GM12878 (cell line): ENCODE data around the gene B3GAT1. TPM values are rescaled to one million over a fixed set of nuclear protein-coding genes. Genes with fewer than 3 reads are reported as not detected.

Source experiments
- ATAC-seq: fragments of 200-7000 bp; cut with Tn5 transposase; 3 replicates; pipeline ENCODE4 v1.9.1; 2020; ENCODE audit warnings: mild to moderate bottlenecking, moderate library complexity
- BruUV-seq: library from RNA; stranded (reverse); fragments of 400-500 nt; replicated peaks from 2 replicates; lab custom pipeline; 2021; lab: Mats Ljungman, UMichigan
- CTCF ChIA-PET: fragments of 300-600 bp; sonication (Branson Sonifier 250); formaldehyde crosslinking; extraction: SDS; loops from one replicate; lab custom pipeline; 2021; ENCODE audit warnings: inconsistent platforms; lab: Yijun Ruan, JAX
- POLR2A ChIA-PET: fragments of 350-600 bp; formaldehyde crosslinking; extraction: SDS; loops from one replicate; lab custom pipeline; 2021; ENCODE audit warnings: inconsistent platforms; lab: Charles Lee
- RAD21 ChIA-PET: fragments of 300-600 bp; sonication (Branson Sonifier 250); formaldehyde crosslinking; loops from one replicate; lab custom pipeline; 2023; ENCODE audit warnings: antibody characterized with exemption; ENCODE audit not compliant: unreplicated experiment; lab: Charles Lee
- SMC1A ChIA-PET: fragments of 300-600 bp; sonication (Branson Sonifier 250); formaldehyde crosslinking; loops from one replicate; lab custom pipeline; 2023; ENCODE audit not compliant: unreplicated experiment, uncharacterized antibody; lab: Charles Lee
- DNase-seq: peaks from one replicate; pipeline ENCODE4 v3.0.0-alpha.2; 2011; ENCODE audit warnings: low read depth, low spot score
- FAIRE-seq: peaks from 3 replicates; lab custom pipeline; 2011; peaks lifted over from hg19 to GRCh38; lab: Jason Lieb, UNC
- H2AFZ ChIP-seq: 2 replicates; pipeline ENCODE4 v1.6.0; 2011; ENCODE audit warnings: low read depth, low read length, control low read depth; ENCODE audit not compliant: control insufficient read depth
- H3K27ac ChIP-seq: 2 replicates; pipeline ENCODE4 v1.5.1; 2011; ENCODE audit warnings: control low read depth; ENCODE audit not compliant: control insufficient read depth, insufficient read depth
- H3K27me3 ChIP-seq, 2 experiments: replicated peaks in 1 of 2; 2 replicates each; pipeline versions ENCODE4 v1.6.0 to v1.6.1; 2011; ENCODE audit warnings: low read length in 1 of 2; ENCODE audit not compliant: control insufficient read depth in 2 of 2, insufficient read depth in 2 of 2
- H3K36me3 ChIP-seq, 2 experiments: 2 replicates each; pipeline ENCODE4 v1.5.1; 2011; ENCODE audit warnings: low read length in 1 of 2; ENCODE audit not compliant: control insufficient read depth in 2 of 2, insufficient read depth in 2 of 2
- H3K4me1 ChIP-seq: 2 replicates; pipeline ENCODE4 v1.6.1; 2011; ENCODE audit warnings: mild to moderate bottlenecking, low read length, moderate library complexity, mixed read lengths; ENCODE audit not compliant: control insufficient read depth, insufficient read depth
- H3K4me2 ChIP-seq: 2 replicates; pipeline ENCODE4 v1.6.0; 2011; ENCODE audit warnings: control low read depth; ENCODE audit not compliant: control insufficient read depth, insufficient read depth
- H3K4me3 ChIP-seq: fragments of 200-600 bp; sonication (generic); 2 replicates; pipeline ENCODE4 v1.5.1; 2016
- H3K79me2 ChIP-seq: 2 replicates; pipeline ENCODE4 v1.6.0; 2011; ENCODE audit warnings: low read length; ENCODE audit not compliant: control insufficient read depth, insufficient read depth
- H3K9ac ChIP-seq: 2 replicates; pipeline ENCODE4 v1.8.0; 2011; ENCODE audit warnings: low read length, control low read depth, mixed read lengths; ENCODE audit not compliant: control insufficient read depth, insufficient read depth
- H3K9me3 ChIP-seq: replicated peaks from 3 replicates; pipeline ENCODE4 v1.5.1; 2011; ENCODE audit warnings: mild to moderate bottlenecking, low read length; ENCODE audit not compliant: control insufficient read depth, insufficient read depth
- H4K20me1 ChIP-seq: 2 replicates; pipeline ENCODE4 v1.6.0; 2011; ENCODE audit not compliant: control insufficient read depth, insufficient read depth
- ASH2L ChIP-seq: fragments of 300-600, 200-600 bp; sonication (generic); IDR thresholded peaks from 2 replicates; pipeline ENCODE4 v1.6.1; 2017; ENCODE audit warnings: low read depth, mild to moderate bottlenecking, borderline replicate concordance
- CHD1 ChIP-seq: IDR thresholded peaks from 2 replicates; pipeline ENCODE4 v1.6.1; 2012; ENCODE audit warnings: low read depth, low read length, improper control_type of control experiment
- CREB1 ChIP-seq: IDR thresholded peaks from 2 replicates; pipeline ENCODE4 v1.6.1; 2012; ENCODE audit warnings: low read depth, mild to moderate bottlenecking, inconsistent platforms
- CREM ChIP-seq: IDR thresholded peaks from 2 replicates; pipeline ENCODE4 v1.6.1; 2014; ENCODE audit warnings: antibody characterized with exemption, low read depth
- EGR1 ChIP-seq, 2 experiments: IDR thresholded peaks; 1 replicate in 1 of 2; 2 replicates in 1 of 2; pipeline ENCODE4 v1.6.1; 2011 to 2012; ENCODE audit warnings: low read depth in 2 of 2, low read length in 2 of 2, borderline replicate concordance in 1 of 2, mild to moderate bottlenecking in 1 of 2, moderate library complexity in 1 of 2
- IRF4 ChIP-seq: IDR thresholded peaks from 2 replicates; pipeline ENCODE4 v1.6.1; 2011; ENCODE audit warnings: low read depth, low read length
- KDM1A ChIP-seq: fragments of 200-600 bp; sonication (generic); IDR thresholded peaks from 2 replicates; pipeline ENCODE4 v1.6.1; 2016; ENCODE audit warnings: borderline replicate concordance
- MYC ChIP-seq: IDR thresholded peaks from 2 replicates; pipeline ENCODE4 v1.6.1; 2011; ENCODE audit warnings: mild to moderate bottlenecking, low read length, moderate library complexity, inconsistent platforms; ENCODE audit not compliant: insufficient read depth, insufficient replicate concordance, insufficient read length, severe bottlenecking
- POLR2AphosphoS2 ChIP-seq: IDR thresholded peaks from 2 replicates; pipeline ENCODE4 v1.6.1; 2011; ENCODE audit warnings: low read depth, mild to moderate bottlenecking, low read length, improper control_type of control experiment, moderate library complexity
- YBX1 ChIP-seq: fragments of 450-650 bp; IDR thresholded peaks from 2 replicates; pipeline ENCODE4 v1.6.1; 2016; ENCODE audit warnings: antibody characterized with exemption
- WGBS: methylation state at CpG from one replicate; pipeline ENCODE4 v1.1.6; 2016; ENCODE audit warnings: low lambda C conversion rate; ENCODE audit not compliant: insufficient replicate concordance, insufficient coverage; ENCODE audit errors: missing lambda C conversion rate; 5-methylcytosine and 5-hydroxymethylcytosine counted together
- in situ Hi-C: fragments of 300-500 bp; cut with MboI; formaldehyde crosslinking; loops from 9 replicates; pipeline ENCODE4 v1.14.3; 2018; ENCODE audit warnings: mixed read lengths
- intact Hi-C: fragments of 100-400 bp; cut with micrococcal nuclease; formaldehyde crosslinking; loops from one replicate; pipeline ENCODE4 v1.14.2; 2022; ENCODE audit not compliant: unreplicated experiment
- polyA plus RNA-seq, 11 experiments: library from polyadenylated mRNA; depleted of rRNA in 4 of 11; unstranded in 6 of 11; stranded (reverse) in 5 of 11; fragments of >200 nt; fragmentation: Nextera tagmentation in 4 of 11; fragmentation: Illumina TruSeq in 1 of 11; extraction: Ambion mirVana in 4 of 11; extraction: Trizol in 1 of 11; gene quantifications; 1 replicate in 1 of 11; 2 replicates in 10 of 11; pipeline versions ENCODE4 v1.2.1 to v1.2.3, GENCODE V29; 2011 to 2016; ENCODE audit warnings: inconsistent platforms in 2 of 11, missing spikeins in 2 of 11, low read depth in 1 of 11
- total RNA-seq, 4 experiments: library from RNA; depleted of rRNA in 3 of 4; stranded (reverse); fragments of >200 nt in 3 of 4; fragmentation: Illumina TruSeq in 1 of 4; extraction: Trizol in 1 of 4; gene quantifications; 2 replicates each; pipeline versions ENCODE4 v1.2.1 to v1.2.3, GENCODE V29; 2013 to 2021
- TF ChIP-seq, protein P1 (sequence below), 3 experiments: IDR thresholded peaks in 2 of 3; conservative IDR thresholded peaks in 1 of 3; 2 replicates each; pipeline ENCODE4 v1.5.1; 2011; ENCODE audit warnings: low read depth in 3 of 3, low read length in 3 of 3, mild to moderate bottlenecking in 3 of 3, control low read depth in 2 of 3, moderate library complexity in 2 of 3, inconsistent platforms in 1 of 3, mixed read lengths in 1 of 3; ENCODE audit not compliant: control insufficient read depth in 2 of 3, insufficient read depth in 1 of 3; ENCODE audit errors: extremely low read depth in 1 of 3
- TF ChIP-seq, protein P2 (sequence below): fragments of 450-650 bp; conservative IDR thresholded peaks from 2 replicates; pipeline ENCODE4 v1.6.1; 2017; ENCODE audit warnings: mild to moderate bottlenecking, moderate library complexity
- TF ChIP-seq, protein P3 (sequence below): fragments of 450-650 bp; formaldehyde crosslinking; IDR thresholded peaks from 2 replicates; pipeline ENCODE4 v1.4.0; 2020; ENCODE audit warnings: mild to moderate bottlenecking, moderate library complexity
- TF ChIP-seq, protein P4 (sequence below): IDR thresholded peaks from 2 replicates; pipeline ENCODE4 v1.6.1; 2011; ENCODE audit warnings: low read depth, low read length, improper control_type of control experiment, borderline replicate concordance

B3GAT1 gene
- total and polyA plus RNA-seq, 10 of the 15 experiments (the other 5 are each of a cell fraction or from before 2014, with no cell fraction given) = 0.05 TPM; not detected in 9

DNA sequence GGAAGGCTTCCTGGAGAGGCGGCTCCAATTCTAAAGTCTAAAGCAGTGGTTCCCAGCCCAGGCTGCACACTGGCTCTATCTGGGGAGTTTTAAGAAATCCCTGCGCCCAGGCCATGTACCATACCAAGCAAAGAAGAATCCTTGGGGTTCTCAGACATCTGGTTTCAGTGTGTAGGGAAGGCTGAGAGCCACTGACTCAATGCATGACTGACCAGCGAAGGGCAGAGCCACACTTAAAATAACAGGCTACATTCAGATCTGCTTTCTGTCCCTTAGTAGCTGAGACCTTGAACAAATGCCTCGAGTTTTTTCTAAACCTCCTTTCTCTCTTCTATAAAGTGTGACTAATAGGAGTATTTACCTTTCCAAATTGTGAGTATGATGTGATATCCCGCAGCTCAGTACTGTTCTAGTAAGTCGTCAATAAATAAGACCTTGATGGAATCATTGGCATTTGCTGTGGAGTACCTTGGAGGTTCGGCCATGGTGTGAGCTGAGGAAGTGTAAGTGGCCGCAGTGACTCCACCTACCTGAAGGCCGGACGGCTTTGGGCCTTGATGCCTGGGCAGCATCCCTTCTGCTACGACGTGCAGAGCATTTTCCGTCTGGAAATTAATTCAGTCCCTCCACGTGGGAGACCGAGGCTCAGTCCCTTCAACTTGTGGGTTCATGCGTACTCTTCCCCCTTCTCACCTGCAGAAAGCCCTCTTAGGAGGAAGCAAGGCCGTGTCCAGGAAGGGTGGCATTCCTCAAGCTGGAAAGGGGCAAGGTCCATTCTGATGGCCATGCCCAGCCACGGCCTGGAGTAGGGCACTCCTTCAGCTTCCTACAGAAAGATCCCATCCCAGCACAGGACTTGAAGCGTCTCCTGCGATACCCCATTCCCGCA lies 55.1 kb downstream of the B3GAT1 start:
- FAIRE-seq (no peak), DNase-seq (no peak), ATAC-seq (no peak)
- POLR2A ChIA-PET = no interaction called here
- no peak overlapping the region for H3K4me3 ChIP-seq
- CTCF ChIA-PET = no interaction called here
- no peak overlapping the region for H3K9ac ChIP-seq
- WGBS = 78% methylated on average over 21 of the region's 21 CpGs
- no peaks in the 10 kb centered on the region for H3K4me1 ChIP-seq
- H3K9me3 ChIP-seq = no peaks in the 10 kb centered on the region
- no TSS peak for BruUV-seq
- in situ Hi-C loops = no loop called here
- H3K36me3 ChIP-seq = no peaks in the 10 kb centered on the region
- no peaks in the 10 kb centered on the region for H4K20me1 ChIP-seq
- no peak overlapping the region for H3K4me2 ChIP-seq
- SMC1A ChIA-PET = no interaction called here
- intact Hi-C loops = loop anchor here (10.0 kb wide), 1 partner anchor 152 kb away; no protein-coding TSS in a partner anchor
- H2AFZ ChIP-seq = no peak overlapping the region
- no peaks in the 10 kb centered on the region; a peak in 1 of 4 replicates for H3K27me3 ChIP-seq
- H3K27ac ChIP-seq = no peak overlapping the region
- RAD21 ChIA-PET = no interaction called here
- H3K79me2 ChIP-seq = no peaks in the 10 kb centered on the region
- no peak for TF ChIP-seq KDM1A
- no peak for TF ChIP-seq IRF4
- TF ChIP-seq YBX1 = no peak
- TF ChIP-seq ASH2L = no peak
- no peak for TF ChIP-seq CREB1
- TF ChIP-seq CREM = no peak
- no peak for TF ChIP-seq MYC
- TF ChIP-seq EGR1 (IDR thresholded peaks at IDR 0.05; ENCODE audit: borderline replicate concordance in 1 of 2, low read depth in 2 of 2, low read length in 2 of 2) = no peak
- TF ChIP-seq, protein P1, sequence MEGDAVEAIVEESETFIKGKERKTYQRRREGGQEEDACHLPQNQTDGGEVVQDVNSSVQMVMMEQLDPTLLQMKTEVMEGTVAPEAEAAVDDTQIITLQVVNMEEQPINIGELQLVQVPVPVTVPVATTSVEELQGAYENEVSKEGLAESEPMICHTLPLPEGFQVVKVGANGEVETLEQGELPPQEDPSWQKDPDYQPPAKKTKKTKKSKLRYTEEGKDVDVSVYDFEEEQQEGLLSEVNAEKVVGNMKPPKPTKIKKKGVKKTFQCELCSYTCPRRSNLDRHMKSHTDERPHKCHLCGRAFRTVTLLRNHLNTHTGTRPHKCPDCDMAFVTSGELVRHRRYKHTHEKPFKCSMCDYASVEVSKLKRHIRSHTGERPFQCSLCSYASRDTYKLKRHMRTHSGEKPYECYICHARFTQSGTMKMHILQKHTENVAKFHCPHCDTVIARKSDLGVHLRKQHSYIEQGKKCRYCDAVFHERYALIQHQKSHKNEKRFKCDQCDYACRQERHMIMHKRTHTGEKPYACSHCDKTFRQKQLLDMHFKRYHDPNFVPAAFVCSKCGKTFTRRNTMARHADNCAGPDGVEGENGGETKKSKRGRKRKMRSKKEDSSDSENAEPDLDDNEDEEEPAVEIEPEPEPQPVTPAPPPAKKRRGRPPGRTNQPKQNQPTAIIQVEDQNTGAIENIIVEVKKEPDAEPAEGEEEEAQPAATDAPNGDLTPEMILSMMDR (IDR thresholded peaks at IDR 0.05 in 2 of 3, conservative IDR thresholded peaks at IDR 0.05 in 1 of 3; ENCODE audit: control insufficient read depth in 2 of 3, extremely low read depth in 1 of 3, insufficient read depth in 1 of 3, low read depth in 3 of 3, low read length in 3 of 3) = no peak
- TF ChIP-seq, protein P2, sequence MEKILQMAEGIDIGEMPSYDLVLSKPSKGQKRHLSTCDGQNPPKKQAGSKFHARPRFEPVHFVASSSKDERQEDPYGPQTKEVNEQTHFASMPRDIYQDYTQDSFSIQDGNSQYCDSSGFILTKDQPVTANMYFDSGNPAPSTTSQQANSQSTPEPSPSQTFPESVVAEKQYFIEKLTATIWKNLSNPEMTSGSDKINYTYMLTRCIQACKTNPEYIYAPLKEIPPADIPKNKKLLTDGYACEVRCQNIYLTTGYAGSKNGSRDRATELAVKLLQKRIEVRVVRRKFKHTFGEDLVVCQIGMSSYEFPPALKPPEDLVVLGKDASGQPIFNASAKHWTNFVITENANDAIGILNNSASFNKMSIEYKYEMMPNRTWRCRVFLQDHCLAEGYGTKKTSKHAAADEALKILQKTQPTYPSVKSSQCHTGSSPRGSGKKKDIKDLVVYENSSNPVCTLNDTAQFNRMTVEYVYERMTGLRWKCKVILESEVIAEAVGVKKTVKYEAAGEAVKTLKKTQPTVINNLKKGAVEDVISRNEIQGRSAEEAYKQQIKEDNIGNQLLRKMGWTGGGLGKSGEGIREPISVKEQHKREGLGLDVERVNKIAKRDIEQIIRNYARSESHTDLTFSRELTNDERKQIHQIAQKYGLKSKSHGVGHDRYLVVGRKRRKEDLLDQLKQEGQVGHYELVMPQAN = no peak
- TF ChIP-seq CHD1 = no peak
- TF ChIP-seq, protein P3, sequence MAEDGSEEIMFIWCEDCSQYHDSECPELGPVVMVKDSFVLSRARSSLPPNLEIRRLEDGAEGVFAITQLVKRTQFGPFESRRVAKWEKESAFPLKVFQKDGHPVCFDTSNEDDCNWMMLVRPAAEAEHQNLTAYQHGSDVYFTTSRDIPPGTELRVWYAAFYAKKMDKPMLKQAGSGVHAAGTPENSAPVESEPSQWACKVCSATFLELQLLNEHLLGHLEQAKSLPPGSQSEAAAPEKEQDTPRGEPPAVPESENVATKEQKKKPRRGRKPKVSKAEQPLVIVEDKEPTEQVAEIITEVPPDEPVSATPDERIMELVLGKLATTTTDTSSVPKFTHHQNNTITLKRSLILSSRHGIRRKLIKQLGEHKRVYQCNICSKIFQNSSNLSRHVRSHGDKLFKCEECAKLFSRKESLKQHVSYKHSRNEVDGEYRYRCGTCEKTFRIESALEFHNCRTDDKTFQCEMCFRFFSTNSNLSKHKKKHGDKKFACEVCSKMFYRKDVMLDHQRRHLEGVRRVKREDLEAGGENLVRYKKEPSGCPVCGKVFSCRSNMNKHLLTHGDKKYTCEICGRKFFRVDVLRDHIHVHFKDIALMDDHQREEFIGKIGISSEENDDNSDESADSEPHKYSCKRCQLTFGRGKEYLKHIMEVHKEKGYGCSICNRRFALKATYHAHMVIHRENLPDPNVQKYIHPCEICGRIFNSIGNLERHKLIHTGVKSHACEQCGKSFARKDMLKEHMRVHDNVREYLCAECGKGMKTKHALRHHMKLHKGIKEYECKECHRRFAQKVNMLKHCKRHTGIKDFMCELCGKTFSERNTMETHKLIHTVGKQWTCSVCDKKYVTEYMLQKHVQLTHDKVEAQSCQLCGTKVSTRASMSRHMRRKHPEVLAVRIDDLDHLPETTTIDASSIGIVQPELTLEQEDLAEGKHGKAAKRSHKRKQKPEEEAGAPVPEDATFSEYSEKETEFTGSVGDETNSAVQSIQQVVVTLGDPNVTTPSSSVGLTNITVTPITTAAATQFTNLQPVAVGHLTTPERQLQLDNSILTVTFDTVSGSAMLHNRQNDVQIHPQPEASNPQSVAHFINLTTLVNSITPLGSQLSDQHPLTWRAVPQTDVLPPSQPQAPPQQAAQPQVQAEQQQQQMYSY (CRISPR knock-in tag) = no peak
- no peak for TF ChIP-seq POLR2AphosphoS2
- TF ChIP-seq, protein P4, sequence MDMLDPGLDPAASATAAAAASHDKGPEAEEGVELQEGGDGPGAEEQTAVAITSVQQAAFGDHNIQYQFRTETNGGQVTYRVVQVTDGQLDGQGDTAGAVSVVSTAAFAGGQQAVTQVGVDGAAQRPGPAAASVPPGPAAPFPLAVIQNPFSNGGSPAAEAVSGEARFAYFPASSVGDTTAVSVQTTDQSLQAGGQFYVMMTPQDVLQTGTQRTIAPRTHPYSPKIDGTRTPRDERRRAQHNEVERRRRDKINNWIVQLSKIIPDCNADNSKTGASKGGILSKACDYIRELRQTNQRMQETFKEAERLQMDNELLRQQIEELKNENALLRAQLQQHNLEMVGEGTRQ = no peak
